ENCODE measurements around the gene MYRF. TPM values are rescaled to one million over a fixed set of nuclear protein-coding genes. Genes with fewer than 3 reads are reported as not detected.
A peak's percentile ranks its signal among the peaks of the same experiment; 100 is the strongest.

Gene MYRF
- total RNA-seq, 1 experiment from 2014 or later, result 91.4 TPM

DNA sequence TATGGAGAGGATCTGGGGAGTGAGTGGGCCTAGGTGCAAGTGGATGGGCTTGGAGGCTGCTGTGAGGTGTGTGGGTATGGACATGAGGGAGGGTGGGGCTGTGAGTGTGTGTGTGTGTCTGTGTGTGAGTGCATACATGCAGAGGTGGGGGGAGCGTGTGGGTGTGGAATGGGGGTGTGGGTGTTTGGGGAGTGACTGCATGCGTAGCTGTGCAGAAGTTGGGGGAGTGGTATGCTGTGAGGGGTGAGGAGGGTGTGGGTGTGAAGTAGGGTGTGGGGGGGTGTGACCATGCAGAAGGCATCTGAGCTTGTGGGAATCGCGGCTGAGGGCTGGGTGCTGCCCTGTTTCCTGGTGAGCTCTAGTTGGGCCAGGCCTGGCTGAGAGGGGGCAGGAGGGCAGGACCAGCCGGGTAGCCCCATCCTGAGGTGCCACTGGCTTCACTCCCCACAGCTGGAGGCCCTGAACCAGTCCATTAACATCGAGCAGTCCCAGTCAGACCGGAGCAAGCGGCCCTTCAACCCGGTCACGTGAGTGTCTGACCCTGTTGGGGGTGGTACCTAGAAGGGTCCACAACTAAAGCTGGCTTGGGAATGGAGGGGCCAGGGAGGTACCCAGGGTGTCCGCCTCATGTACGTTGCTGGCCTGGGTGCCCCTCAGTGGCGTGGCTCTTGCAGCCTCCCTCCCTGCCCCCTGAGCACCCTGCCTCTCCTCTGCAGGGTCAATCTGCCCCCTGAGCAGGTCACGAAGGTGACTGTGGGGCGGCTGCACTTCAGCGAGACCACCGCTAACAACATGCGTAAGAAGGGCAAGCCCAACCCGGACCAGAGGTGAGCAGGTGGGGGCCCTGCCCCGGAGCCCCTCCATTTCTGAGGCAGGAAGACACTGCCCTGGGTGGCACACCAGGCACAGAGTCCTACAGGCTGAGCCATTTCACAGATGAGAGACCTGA is 23.4 kb downstream of the MYRF start:
- Mint-ChIP-seq H3K36me3 (ENCODE audit: insufficient read depth, unreplicated experiment) (peaks cover 48% of the 10 kb centered on the region), H3K4me1 (ENCODE audit: low read depth, unreplicated experiment) (no peaks in the 10 kb centered on the region), H3K4me3 (ENCODE audit: low read depth, unreplicated experiment) (no peak overlapping the region), H3K27ac (ENCODE audit: unreplicated experiment) (no peak overlapping the region), H3K27me3 (ENCODE audit: unreplicated experiment) (no peaks in the 10 kb centered on the region), H3K9me3 (ENCODE audit: low read depth, unreplicated experiment) (no peaks in the 10 kb centered on the region)
- CTCF ChIA-PET, result interaction anchor here (0.7 to 1.8 kb wide), 4 partner anchors 11 to 87 kb away, joined by 3 to 8 read pairs (median 4); no protein-coding TSS in a partner anchor
- DNase-seq, result no peak
- BruUV-seq (replicated peaks), result no TSS peak
- TF ChIP-seq, protein P1, sequence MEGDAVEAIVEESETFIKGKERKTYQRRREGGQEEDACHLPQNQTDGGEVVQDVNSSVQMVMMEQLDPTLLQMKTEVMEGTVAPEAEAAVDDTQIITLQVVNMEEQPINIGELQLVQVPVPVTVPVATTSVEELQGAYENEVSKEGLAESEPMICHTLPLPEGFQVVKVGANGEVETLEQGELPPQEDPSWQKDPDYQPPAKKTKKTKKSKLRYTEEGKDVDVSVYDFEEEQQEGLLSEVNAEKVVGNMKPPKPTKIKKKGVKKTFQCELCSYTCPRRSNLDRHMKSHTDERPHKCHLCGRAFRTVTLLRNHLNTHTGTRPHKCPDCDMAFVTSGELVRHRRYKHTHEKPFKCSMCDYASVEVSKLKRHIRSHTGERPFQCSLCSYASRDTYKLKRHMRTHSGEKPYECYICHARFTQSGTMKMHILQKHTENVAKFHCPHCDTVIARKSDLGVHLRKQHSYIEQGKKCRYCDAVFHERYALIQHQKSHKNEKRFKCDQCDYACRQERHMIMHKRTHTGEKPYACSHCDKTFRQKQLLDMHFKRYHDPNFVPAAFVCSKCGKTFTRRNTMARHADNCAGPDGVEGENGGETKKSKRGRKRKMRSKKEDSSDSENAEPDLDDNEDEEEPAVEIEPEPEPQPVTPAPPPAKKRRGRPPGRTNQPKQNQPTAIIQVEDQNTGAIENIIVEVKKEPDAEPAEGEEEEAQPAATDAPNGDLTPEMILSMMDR (IDR thresholded peaks at IDR 0.05; ENCODE audit: unreplicated experiment), result no peak
- intact Hi-C loops (cut with micrococcal nuclease; ENCODE audit: unreplicated experiment), result loop anchor here (2.0 kb wide), 1 partner anchor 29 kb away; no protein-coding TSS in a partner anchor

DNA sequence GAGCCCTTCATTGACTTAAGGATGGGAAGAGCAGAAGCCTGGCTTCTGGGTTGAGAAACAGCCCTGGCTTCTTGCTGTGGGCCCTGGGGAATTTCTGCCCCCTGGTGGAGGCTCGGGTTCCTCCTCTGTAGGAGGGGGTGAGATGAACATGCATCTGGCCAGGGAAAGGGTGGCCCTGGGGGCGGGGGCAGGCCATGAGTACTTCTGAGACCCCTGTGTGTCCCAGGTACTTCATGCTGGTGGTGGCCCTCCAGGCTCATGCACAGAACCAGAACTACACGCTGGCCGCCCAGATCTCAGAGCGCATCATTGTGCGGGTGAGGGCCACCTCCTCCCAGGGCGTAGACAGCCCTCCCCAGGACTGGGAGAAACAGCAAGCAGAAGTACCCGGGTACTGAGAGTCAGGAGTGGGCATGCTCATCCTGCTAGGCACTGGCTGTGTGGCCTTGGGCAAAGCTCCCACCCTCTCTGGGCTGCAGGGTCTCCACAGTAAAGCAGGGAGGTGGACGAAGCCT is 24.2 kb downstream of the MYRF start:
- CTCF ChIA-PET, result interaction anchor here (1.4 kb wide), 1 partner anchor 30 kb away, joined by 4 read pairs; no protein-coding TSS in a partner anchor
- intact Hi-C loops (cut with micrococcal nuclease; ENCODE audit: unreplicated experiment), result loop anchor here (2.0 kb wide), 1 partner anchor 30 kb away; no protein-coding TSS in a partner anchor
- DNase-seq, result peak; percentile 84
- TF ChIP-seq, protein P1 (IDR thresholded peaks at IDR 0.05; ENCODE audit: unreplicated experiment), result peak; percentile 76
- no peak overlapping the region for H3K27ac Mint-ChIP-seq (ENCODE audit: unreplicated experiment)
- no peaks in the 10 kb centered on the region for H3K27me3 Mint-ChIP-seq (ENCODE audit: unreplicated experiment)
- no peaks in the 10 kb centered on the region for H3K4me1 Mint-ChIP-seq (ENCODE audit: low read depth, unreplicated experiment)
- H3K9me3 Mint-ChIP-seq (ENCODE audit: low read depth, unreplicated experiment), result no peaks in the 10 kb centered on the region
- BruUV-seq (replicated peaks), result no TSS peak
- H3K36me3 Mint-ChIP-seq (ENCODE audit: insufficient read depth, unreplicated experiment), result peaks cover 50% of the 10 kb centered on the region
- no peak overlapping the region for H3K4me3 Mint-ChIP-seq (ENCODE audit: low read depth, unreplicated experiment)

DNA sequence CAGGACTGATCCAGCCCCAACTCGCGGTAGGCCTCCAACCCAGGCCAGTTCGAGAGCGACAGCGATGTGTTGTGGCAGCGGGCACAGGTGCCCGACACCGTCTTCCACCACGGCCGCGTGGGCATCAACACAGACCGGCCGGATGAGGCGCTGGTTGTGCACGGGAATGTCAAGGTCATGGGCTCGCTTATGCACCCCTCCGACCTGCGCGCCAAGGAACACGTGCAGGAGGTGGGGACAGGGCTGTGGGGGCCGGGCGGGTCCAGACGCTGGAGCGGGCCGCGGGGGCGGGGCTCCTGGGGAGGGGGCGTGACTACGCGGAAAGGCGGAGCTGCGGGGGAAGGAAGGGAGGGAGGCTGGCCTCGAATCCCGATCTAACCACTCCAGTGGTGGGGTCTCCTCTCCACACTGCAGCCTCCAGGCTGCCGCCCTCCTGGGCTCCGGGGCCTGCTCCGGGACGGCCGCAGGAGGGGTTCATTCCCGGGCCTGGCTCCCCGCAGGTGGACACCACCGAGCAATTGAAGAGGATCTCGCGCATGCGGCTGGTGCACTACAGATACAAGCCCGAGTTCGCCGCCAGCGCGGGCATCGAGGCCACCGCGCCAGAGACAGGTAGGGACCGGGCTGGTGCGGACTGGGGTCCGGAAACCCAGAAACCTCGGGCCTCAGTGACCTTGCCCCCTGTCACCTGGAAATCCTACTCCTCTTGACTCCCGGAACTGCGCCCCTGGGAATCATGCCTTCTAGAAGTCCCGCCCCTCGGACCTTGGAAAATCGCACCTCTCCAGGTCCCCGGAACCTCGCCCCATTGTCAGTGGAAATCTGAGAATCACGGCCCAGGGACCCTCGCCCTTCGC is 25.0 kb downstream of the MYRF start:
- TF ChIP-seq, protein P1 (IDR thresholded peaks at IDR 0.05; ENCODE audit: unreplicated experiment), result no peak
- no TSS peak for BruUV-seq (replicated peaks)
- CTCF ChIA-PET, result interaction anchor here (1.4 kb wide), 1 partner anchor 30 kb away, joined by 4 read pairs; no protein-coding TSS in a partner anchor
- intact Hi-C loops (cut with micrococcal nuclease; ENCODE audit: unreplicated experiment), result loop anchor here (2.0 kb wide), 1 partner anchor 31 kb away; no protein-coding TSS in a partner anchor
- H3K9me3 Mint-ChIP-seq (ENCODE audit: low read depth, unreplicated experiment), result no peaks in the 10 kb centered on the region
- no peak overlapping the region for H3K27ac Mint-ChIP-seq (ENCODE audit: unreplicated experiment)
- no peak for DNase-seq
- no peak overlapping the region for H3K4me3 Mint-ChIP-seq (ENCODE audit: low read depth, unreplicated experiment)
- H3K36me3 Mint-ChIP-seq (ENCODE audit: insufficient read depth, unreplicated experiment), result peaks cover 59% of the 10 kb centered on the region
- H3K4me1 Mint-ChIP-seq (ENCODE audit: low read depth, unreplicated experiment), result no peaks in the 10 kb centered on the region
- H3K27me3 Mint-ChIP-seq (ENCODE audit: unreplicated experiment), result no peaks in the 10 kb centered on the region

DNA sequence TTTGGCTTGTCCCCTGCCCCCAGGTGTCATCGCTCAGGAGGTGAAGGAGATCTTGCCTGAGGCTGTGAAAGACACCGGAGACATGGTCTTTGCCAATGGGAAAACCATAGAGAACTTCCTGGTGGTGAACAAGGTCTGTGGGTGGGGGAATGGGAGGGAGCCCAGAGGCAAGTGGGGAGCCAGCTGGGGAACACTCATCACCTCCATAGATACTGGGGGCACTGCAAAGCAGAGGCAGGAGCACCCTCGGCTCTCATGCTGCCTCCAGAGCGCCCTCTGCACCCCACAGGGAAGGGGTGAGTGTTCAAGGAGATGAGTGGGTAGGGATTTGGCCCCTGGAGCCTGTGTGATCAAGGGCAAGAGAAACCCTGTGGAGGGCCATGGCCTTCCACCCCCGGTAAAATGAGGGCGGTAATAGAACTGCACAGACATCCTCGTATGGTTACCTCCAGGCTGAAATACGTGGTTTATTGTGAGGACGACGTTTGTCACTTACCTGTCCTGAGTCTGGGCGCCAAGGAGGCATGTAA is 26.0 kb downstream of the MYRF start:
- CTCF ChIA-PET, result no interaction called here

More for the DNA sequence above, 26.0 kb downstream of the MYRF start:
- TF ChIP-seq, protein P1 (IDR thresholded peaks at IDR 0.05; ENCODE audit: unreplicated experiment), result no peak
- H3K9me3 Mint-ChIP-seq (ENCODE audit: low read depth, unreplicated experiment), result no peaks in the 10 kb centered on the region
- intact Hi-C loops (cut with micrococcal nuclease; ENCODE audit: unreplicated experiment), result no loop called here
- no peaks in the 10 kb centered on the region for H3K4me1 Mint-ChIP-seq (ENCODE audit: low read depth, unreplicated experiment)
- no peak overlapping the region for H3K4me3 Mint-ChIP-seq (ENCODE audit: low read depth, unreplicated experiment)
- H3K27me3 Mint-ChIP-seq (ENCODE audit: unreplicated experiment), result no peaks in the 10 kb centered on the region
- no peak for DNase-seq
- no peak overlapping the region for H3K27ac Mint-ChIP-seq (ENCODE audit: unreplicated experiment)
- no TSS peak for BruUV-seq (replicated peaks)
- H3K36me3 Mint-ChIP-seq (ENCODE audit: insufficient read depth, unreplicated experiment), result peaks cover 61% of the 10 kb centered on the region
